Measurements from ENCODE around the gene C1QL1. TPM values are rescaled to one million over a fixed set of nuclear protein-coding genes. Genes with fewer than 3 reads are reported as not detected.

Gene C1QL1
- total and polyA plus RNA-seq, 9 of the 15 experiments (the other 6 are each of a cell fraction or from before 2014, with no cell fraction given), result 0.07 to 0.12 (median 0.09) TPM; not detected in 6

DNA sequence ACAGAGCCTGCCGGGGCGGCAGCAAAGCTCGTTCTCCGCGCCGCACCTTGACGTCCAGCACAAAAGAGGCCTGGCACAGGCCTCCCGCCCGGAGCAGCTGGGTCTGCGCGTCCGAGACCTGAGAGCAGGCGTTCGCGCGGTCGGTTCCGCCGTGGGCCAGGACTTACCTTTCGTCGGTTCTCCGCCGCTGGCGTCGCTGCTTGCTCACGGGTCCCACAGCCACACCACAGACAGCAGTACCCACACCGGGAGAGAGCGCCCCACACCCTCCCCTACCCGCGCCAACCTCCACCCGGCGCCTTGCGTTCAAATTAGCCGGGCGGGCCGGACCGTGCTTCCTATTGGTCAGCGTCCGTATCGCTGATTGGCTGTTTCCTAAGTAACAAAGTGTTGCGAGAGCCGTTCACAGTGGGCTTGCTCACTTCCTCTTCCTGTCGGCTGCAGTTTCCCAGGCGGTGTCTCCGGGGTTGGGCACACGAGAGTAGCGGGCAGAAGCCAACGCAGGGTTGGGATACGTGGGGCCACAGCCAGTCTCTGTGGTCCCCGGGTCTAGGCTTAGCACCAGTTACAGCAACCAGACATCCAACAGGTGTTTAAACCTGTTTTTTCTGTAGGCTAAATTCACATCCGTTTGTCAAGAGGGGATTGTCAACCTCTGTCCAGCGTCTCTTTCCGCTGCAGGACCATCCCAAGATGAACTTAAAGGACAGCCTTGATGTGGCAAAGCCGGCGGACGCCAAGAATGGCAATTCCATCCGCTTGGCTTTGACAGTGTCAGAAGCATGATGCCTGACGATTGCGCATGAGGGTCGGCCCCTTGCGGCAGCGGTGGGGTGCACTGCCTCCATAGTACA, 20.4 kb downstream of the C1QL1 start, which contains the start of gene KIF18B (continued):
- TF ChIP-seq SAP30 (IDR thresholded peaks at IDR 0.05; ENCODE audit: borderline replicate concordance, insufficient read depth, low read depth, low read length, poor library complexity, severe bottlenecking) (peak; percentile 99), POLR2H (tag; IDR thresholded peaks at IDR 0.05; ENCODE audit: low read depth) (peak; percentile 92), WHSC1 (IDR thresholded peaks at IDR 0.05; ENCODE audit: low read length) (no peak), ELF2 (CRISPR knock-in tag; IDR thresholded peaks at IDR 0.05) (0 out of 2 replicates have a peak, but pooled peaks have one; percentile 69), HNRNPLL (IDR thresholded peaks at IDR 0.05; ENCODE audit: low read depth, low read length, poor library complexity, severe bottlenecking) (peak; percentile 58), LCOR (CRISPR knock-in tag; IDR thresholded peaks at IDR 0.05) (peak; percentile 73), KDM4B (IDR thresholded peaks at IDR 0.05; ENCODE audit: borderline replicate concordance in 2 of 2, low read depth in 1 of 2) (peak in 1 of 2 experiments; percentile 75; a peak in 1 of 4 replicates), ERF (CRISPR knock-in tag; IDR thresholded peaks at IDR 0.05) (0 out of 2 replicates have a peak, but pooled peaks have one; percentile 63), EHMT2 (IDR thresholded peaks at IDR 0.05) (peak; percentile 92), MAZ (CRISPR knock-in tag; conservative IDR thresholded peaks at IDR 0.05 in 1 of 2, IDR thresholded peaks at IDR 0.05 in 1 of 2) (peak in 1 of 2 experiments; percentile 66; a peak in 2 of 4 replicates), TAF7 (tag; IDR thresholded peaks at IDR 0.05) (peak; percentile 23), ETV6 (IDR thresholded peaks at IDR 0.05; ENCODE audit: borderline replicate concordance in 1 of 2, low read depth in 2 of 2, low read length in 1 of 2) (no peak; a peak in 1 of 4 replicates), ETV6 (CRISPR knock-in tag; IDR thresholded peaks at IDR 0.05; ENCODE audit: borderline replicate concordance) (no peak), E4F1 (CRISPR knock-in tag; IDR thresholded peaks at IDR 0.05; ENCODE audit: borderline replicate concordance) (no peak)
- TF ChIP-seq, protein P1, sequence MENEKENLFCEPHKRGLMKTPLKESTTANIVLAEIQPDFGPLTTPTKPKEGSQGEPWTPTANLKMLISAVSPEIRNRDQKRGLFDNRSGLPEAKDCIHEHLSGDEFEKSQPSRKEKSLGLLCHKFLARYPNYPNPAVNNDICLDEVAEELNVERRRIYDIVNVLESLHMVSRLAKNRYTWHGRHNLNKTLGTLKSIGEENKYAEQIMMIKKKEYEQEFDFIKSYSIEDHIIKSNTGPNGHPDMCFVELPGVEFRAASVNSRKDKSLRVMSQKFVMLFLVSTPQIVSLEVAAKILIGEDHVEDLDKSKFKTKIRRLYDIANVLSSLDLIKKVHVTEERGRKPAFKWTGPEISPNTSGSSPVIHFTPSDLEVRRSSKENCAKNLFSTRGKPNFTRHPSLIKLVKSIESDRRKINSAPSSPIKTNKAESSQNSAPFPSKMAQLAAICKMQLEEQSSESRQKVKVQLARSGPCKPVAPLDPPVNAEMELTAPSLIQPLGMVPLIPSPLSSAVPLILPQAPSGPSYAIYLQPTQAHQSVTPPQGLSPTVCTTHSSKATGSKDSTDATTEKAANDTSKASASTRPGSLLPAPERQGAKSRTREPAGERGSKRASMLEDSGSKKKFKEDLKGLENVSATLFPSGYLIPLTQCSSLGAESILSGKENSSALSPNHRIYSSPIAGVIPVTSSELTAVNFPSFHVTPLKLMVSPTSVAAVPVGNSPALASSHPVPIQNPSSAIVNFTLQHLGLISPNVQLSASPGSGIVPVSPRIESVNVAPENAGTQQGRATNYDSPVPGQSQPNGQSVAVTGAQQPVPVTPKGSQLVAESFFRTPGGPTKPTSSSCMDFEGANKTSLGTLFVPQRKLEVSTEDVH (IDR thresholded peaks at IDR 0.05; ENCODE audit: low read depth, partially characterized antibody), result peak; percentile 64

Measured in K562 (cell line).